Measurements from ENCODE around the gene WNT16. TPM values are rescaled to one million over a fixed set of nuclear protein-coding genes. Genes with fewer than 3 reads are reported as not detected.

The WNT16 gene
- total and polyA plus RNA-seq, 2 experiments from 2014 or later: 0.58 to 2.8 TPM

DNA sequence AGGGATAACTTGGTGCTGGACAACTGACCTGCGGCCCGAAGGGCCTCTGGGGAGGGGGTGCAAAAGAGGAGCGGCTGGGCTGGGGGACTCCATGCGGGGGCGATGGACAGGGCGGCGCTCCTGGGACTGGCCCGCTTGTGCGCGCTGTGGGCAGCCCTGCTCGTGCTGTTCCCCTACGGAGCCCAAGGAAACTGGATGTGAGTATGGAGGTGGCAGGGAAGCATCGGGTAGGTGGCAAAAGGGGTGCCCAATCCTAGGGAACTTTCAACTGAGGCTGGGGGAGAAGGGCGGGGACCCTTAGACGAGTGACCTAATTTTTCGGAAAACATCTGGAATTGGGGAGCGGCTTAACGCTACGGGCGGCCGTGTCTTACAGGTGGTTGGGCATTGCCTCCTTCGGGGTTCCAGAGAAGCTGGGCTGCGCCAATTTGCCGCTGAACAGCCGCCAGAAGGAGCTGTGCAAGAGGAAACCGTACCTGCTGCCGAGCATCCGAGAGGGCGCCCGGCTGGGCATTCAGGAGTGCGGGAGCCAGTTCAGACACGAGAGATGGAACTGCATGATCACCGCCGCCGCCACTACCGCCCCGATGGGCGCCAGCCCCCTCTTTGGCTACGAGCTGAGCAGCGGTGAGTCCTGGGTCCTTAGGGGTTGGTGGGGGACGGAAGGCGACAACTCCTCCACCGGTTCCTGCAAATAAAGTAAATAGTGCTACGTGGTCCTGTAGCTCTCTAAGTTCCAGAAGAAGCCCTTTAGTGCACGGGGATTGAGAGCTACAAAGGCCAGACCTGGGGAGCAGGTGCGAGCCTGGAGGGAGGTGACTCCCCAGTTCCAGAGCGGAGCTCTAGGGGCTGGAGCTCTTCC, 622 bp downstream of the WNT16 start:
- H3K79me2 ChIP-seq: no peaks in the 10 kb centered on the region
- peaks cover 7% of the 10 kb centered on the region for H3K4me1 ChIP-seq (ENCODE audit: insufficient read depth)
- no peaks in the 10 kb centered on the region for H3K36me3 ChIP-seq (replicated peaks; ENCODE audit: insufficient read depth, low read depth)
- H3K27me3 ChIP-seq: peaks cover 62% of the 10 kb centered on the region
- TF ChIP-seq EZH2 (IDR thresholded peaks at IDR 0.05; ENCODE audit: borderline replicate concordance) (peak; percentile 4), EZH2phosphoT487 (IDR thresholded peaks at IDR 0.05; ENCODE audit: low read depth, severe bottlenecking, unreplicated experiment) (no peak)
- TF ChIP-seq, protein P1, sequence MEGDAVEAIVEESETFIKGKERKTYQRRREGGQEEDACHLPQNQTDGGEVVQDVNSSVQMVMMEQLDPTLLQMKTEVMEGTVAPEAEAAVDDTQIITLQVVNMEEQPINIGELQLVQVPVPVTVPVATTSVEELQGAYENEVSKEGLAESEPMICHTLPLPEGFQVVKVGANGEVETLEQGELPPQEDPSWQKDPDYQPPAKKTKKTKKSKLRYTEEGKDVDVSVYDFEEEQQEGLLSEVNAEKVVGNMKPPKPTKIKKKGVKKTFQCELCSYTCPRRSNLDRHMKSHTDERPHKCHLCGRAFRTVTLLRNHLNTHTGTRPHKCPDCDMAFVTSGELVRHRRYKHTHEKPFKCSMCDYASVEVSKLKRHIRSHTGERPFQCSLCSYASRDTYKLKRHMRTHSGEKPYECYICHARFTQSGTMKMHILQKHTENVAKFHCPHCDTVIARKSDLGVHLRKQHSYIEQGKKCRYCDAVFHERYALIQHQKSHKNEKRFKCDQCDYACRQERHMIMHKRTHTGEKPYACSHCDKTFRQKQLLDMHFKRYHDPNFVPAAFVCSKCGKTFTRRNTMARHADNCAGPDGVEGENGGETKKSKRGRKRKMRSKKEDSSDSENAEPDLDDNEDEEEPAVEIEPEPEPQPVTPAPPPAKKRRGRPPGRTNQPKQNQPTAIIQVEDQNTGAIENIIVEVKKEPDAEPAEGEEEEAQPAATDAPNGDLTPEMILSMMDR (IDR thresholded peaks at IDR 0.05; ENCODE audit: poor library complexity): peak; percentile 9
- peak overlapping the region; percentile 54 for H3K4me3 ChIP-seq
- H2AFZ ChIP-seq: peak overlapping the region; percentile 41
- no peaks in the 10 kb centered on the region for H4K20me1 ChIP-seq (ENCODE audit: insufficient read depth, poor library complexity, severe bottlenecking)
- peak overlapping the region; percentile 94 for H3K4me2 ChIP-seq
- DNase-seq (ENCODE audit: low spot score): peak; percentile 44
- H3K27ac ChIP-seq: no peak overlapping the region
- no peaks in the 10 kb centered on the region for H3K9me2 ChIP-seq (replicated peaks; ENCODE audit: insufficient read depth)
- no peaks in the 10 kb centered on the region for H3K9me3 ChIP-seq (ENCODE audit: low read depth)
- WGBS (ENCODE audit: low lambda C conversion rate, missing lambda C conversion rate): 2% methylated on average over 46 of the region's 47 CpGs

DNA sequence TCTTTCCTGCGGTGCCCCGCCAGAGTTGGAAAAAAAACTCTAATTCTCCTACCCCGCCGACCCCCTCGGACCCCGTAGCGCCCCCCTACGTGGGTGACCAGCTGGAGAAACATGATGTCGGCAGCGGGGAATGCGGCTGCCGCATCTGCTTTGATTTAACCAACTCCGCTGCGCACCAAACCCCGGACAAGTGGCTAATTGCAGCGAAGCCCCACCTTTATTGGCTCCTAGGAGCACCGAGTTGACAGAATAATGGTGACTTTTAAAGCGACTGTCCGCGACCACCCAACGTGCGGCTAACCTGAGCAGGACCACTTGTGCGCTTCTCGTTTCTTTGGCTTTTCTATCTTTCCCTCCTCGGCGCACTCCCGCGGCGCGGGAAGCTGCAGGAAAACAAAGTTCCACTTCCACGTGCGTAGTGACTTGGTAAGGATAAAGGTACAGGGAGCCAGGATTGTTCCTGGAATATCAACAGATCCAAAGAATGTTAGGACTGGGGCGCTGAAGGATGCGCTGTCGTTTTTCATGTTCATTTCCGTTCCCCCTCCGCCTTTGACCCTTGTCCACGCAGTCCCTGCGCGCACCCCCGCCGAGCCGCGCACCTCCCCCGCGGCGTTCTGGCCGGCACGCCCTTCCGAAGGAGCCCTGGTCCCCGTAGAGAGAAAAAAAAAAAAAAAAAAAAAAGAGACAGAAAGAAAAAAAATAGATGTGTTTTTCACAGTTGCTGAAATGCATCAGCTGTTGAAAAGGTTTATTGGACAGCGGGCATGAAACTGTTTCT, 1.4 kb downstream of the WNT16 start:
- no peak for DNase-seq (ENCODE audit: low spot score)
- Histone ChIP-seq H3K9me2 (replicated peaks; ENCODE audit: insufficient read depth) (no peaks in the 10 kb centered on the region), H3K27me3 (peaks cover 71% of the 10 kb centered on the region), H3K79me2 (no peaks in the 10 kb centered on the region), H3K4me2 (peak overlapping the region; percentile 94), H3K9me3 (ENCODE audit: low read depth) (no peaks in the 10 kb centered on the region), H3K4me1 (ENCODE audit: insufficient read depth) (peaks cover 7% of the 10 kb centered on the region), H3K27ac (no peak overlapping the region), H2AFZ (peak overlapping the region; percentile 74), H4K20me1 (ENCODE audit: insufficient read depth, poor library complexity, severe bottlenecking) (no peaks in the 10 kb centered on the region), H3K36me3 (replicated peaks; ENCODE audit: insufficient read depth, low read depth) (no peaks in the 10 kb centered on the region), H3K4me3 (peak overlapping the region; percentile 54)
- WGBS (ENCODE audit: low lambda C conversion rate, missing lambda C conversion rate): 2% methylated on average over 51 of the region's 52 CpGs
- TF ChIP-seq, protein P1 (IDR thresholded peaks at IDR 0.05; ENCODE audit: poor library complexity): no peak
- TF ChIP-seq EZH2 (IDR thresholded peaks at IDR 0.05; ENCODE audit: borderline replicate concordance): peak; percentile 73
- peak; percentile 12 for TF ChIP-seq EZH2phosphoT487 (IDR thresholded peaks at IDR 0.05; ENCODE audit: low read depth, severe bottlenecking, unreplicated experiment)

DNA sequence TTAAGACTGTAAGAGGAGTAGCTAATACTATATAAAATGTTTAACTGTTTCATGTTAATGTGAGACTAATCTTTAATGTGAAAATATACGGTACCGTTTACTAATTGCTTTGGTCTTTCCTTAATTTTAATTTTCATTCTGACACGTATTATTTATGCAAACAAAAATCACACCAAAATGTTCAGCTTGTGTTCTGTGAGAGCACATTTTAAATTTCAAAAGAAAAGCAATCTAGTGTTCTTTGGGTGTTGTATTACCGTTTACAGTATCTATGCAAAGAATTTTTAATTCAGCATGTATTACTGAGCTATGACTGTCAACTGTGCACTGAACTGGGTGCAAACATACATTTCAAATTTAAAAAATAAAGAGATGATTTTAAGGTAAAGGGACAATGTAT, 2.2 kb downstream of the WNT16 start:
- H3K27ac ChIP-seq: no peak overlapping the region
- peaks cover 7% of the 10 kb centered on the region for H3K4me1 ChIP-seq (ENCODE audit: insufficient read depth)
- H3K9me2 ChIP-seq (replicated peaks; ENCODE audit: insufficient read depth): no peaks in the 10 kb centered on the region
- DNase-seq (ENCODE audit: low spot score): no peak
- H4K20me1 ChIP-seq (ENCODE audit: insufficient read depth, poor library complexity, severe bottlenecking): no peaks in the 10 kb centered on the region
- H3K27me3 ChIP-seq: peaks cover 75% of the 10 kb centered on the region
- peak overlapping the region; percentile 94 for H3K4me2 ChIP-seq
- no peaks in the 10 kb centered on the region for H3K36me3 ChIP-seq (replicated peaks; ENCODE audit: insufficient read depth, low read depth)
- no peaks in the 10 kb centered on the region for H3K9me3 ChIP-seq (ENCODE audit: low read depth)
- no peak overlapping the region for H2AFZ ChIP-seq
- no peaks in the 10 kb centered on the region for H3K79me2 ChIP-seq
- H3K4me3 ChIP-seq: no peak overlapping the region
- 60% methylated on average over 4 of the region's 4 CpGs for WGBS (ENCODE audit: low lambda C conversion rate, missing lambda C conversion rate)
- TF ChIP-seq EZH2phosphoT487 (IDR thresholded peaks at IDR 0.05; ENCODE audit: low read depth, severe bottlenecking, unreplicated experiment): no peak
- no peak for TF ChIP-seq EZH2 (IDR thresholded peaks at IDR 0.05; ENCODE audit: borderline replicate concordance)
- TF ChIP-seq, protein P1 (IDR thresholded peaks at IDR 0.05; ENCODE audit: poor library complexity): no peak
